HK-2 (cell line): ENCODE measurements around the gene DENND1B.
"Not testable (repeated sequence)": the region's sequence is repeated elsewhere in the genome, so short reads cannot be mapped to it uniquely, and the experiment has no call there.

ENCODE experiments used
- DNase-seq: peaks from one replicate; pipeline ENCODE4 v3.0.0-alpha.2; 2018; ENCODE audit not compliant: unreplicated experiment

The DENND1B gene

GRCh38 chr1:197743578-197743977 is 31.7 kb downstream of the DENND1B start:
- no peak for DNase-seq

GRCh38 chr1:197740992-197741391 is 34.3 kb downstream of the DENND1B start:
- DNase-seq, result no peak

GRCh38 chr1:197738927-197739326 is 36.4 kb downstream of the DENND1B start:
- DNase-seq, result no peak

- no peak for DNase-seq
Measured at GRCh38 chr1:197737916-197738315, 37.4 kb downstream of the DENND1B start.

- DNase-seq, result no peak
Measured at GRCh38 chr1:197736685-197737084, 38.6 kb downstream of the DENND1B start.

DNA sequence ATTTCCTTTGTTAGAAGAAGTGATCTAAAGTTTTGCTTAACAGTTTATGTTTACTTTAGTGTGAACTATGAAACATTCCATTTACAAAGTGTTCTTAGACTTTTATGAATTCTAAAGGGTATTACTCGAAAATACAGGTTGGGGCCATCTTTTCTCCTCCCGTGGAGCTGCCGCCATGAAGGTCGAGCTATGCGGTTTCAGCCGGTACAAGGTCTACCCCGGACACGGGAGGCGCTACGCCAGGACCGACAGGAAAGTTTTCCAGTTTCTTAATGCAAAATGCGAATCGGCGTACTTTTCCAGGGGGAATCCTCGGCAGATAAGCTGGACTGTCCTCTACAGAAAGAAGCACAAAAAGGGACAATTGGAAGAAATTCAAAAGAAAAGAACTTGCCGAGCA is 39.8 kb downstream of the DENND1B start:
- no peak for DNase-seq

- DNase-seq, result no peak
Measured at GRCh38 chr1:197733324-197733723, 42.0 kb downstream of the DENND1B start.

- DNase-seq, result no peak
Measured at GRCh38 chr1:197732187-197732586, 43.1 kb downstream of the DENND1B start.

GRCh38 chr1:197731449-197731848 is 43.8 kb downstream of the DENND1B start:
- no peak for DNase-seq

DNA sequence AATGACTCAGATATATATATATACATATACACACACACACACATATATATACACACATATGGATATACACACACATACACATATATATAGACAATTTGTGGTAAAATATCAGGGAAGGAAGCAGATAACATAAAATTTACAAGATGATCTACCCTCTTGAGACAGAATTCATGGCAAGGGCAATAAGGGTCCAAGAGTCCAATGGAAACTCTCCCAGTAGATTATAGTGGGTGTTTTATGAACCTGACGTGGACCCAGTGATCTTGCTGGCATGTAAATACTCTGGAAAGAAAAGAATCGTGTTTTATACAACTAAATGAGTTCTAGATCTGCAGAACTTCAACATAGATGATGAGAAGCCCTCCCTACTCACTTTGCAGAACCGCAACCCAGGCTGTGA is 49.3 kb downstream of the DENND1B start:
- DNase-seq, result no peak

DNA sequence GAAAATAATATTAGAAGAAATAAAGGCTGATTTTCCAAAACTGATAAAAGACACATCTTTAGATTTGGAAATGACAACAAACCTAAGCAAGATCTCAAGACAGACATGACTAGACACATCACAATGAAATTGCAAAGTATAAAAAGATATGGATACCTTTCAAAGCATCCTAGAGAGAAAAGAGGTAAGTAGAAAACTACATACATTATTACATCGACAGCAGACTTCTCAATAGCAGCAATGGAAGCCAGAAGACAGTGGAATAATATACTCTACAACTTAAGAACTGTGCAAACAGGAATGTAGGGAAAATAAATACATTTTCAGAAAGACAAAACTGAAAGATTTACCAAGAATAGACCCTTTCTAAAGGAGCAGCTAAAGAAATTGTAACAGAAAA is 50.2 kb downstream of the DENND1B start:
- no peak for DNase-seq

DNA sequence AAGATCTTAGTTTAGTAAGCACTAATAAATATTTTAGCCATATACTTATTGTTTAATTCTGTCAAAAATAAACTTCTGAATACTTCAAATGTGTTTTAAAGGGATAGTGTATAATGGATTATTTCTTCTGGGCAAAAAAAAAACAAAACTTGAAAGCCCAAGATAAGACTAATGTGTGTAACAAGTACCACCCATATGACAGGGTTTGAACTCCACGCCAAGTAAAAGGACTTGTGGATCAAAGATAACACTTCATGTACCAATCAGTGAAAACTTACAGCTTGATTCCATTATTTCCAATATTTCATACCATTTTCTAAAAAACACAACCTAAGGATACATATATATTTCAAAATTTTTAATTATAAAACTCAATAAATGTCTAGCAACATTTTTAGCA is 59.5 kb downstream of the DENND1B start:
- DNase-seq, result no peak

- no peak for DNase-seq
Measured at GRCh38 chr1:197706601-197707000, 68.7 kb downstream of the DENND1B start.

DNA sequence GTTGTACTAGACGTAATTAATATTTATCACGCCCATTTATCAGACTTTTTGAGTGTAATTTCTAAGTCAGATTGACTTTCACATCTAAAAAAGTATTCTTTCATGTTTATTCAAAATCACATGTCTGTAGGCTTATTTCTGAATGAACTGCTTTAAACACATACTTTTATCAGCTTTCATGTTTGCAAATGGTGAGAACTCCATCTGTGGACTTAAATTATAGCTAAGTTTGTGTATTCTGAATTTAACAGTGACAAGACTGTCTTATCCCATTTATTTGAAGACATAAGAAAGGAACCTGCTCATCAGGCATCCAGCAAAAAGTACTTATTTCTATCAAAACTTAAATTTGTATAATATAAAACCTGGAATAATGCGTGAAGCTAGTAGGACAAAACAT is 69.3 kb downstream of the DENND1B start:
- DNase-seq, result no peak

DNA sequence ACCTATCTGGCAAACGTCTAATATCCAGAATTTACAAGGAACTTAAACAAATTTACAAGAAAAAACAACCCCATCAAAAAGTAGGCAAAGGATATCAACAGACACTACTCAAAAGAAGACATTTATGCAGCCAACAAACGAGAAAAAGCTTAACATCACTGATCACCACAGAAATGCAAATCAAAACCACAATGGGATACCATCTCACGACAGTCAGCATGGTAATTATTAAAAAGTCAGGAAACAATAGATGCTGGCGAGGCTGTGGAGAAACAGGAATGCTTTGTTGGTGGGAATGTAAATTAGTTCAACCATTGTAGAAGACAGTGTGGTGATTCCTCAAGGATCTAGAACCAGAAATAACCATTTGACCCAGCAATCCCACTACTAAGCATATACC is 74.6 kb downstream of the DENND1B start:
- DNase-seq, result not testable (repeated sequence)

DNA sequence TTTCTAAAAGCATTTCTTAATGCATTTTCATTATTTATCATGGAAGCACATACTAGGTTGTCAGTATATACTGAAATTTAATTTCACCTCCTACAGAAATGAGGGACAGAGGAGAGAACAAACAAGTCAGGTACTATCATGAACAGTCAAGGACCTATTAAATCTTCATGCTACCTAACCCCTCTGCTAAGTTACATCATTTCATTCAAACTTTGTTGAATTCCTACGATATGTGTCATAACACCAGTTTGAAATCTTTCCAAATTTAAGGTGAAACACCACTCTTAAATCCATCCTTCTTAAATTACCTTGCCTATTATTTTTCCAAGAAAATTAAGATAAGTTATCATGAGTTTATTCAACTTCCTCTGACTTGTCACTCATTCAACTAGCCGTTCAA is 78.9 kb downstream of the DENND1B start:
- no peak for DNase-seq

DNA sequence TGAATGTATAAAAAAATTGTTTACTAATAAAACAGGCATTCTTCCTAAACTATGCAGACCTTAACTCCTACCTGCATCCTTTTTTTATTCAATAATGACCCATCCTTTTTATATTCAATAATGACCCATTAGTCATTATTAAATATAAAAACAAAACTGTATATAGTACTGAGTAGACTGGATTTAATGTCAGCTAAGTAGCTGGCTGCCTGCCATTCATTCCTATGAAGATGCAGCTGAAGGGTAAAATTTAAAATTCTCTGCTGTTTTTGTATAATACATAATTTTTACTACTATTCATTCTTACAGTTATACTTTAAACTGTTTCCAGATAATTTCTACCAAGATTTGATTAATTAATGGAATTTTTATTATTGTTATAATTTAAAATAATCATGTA is 79.3 kb downstream of the DENND1B start:
- DNase-seq, result no peak

GRCh38 chr1:197692965-197693364 is 82.3 kb downstream of the DENND1B start:
- DNase-seq, result no peak

DNA sequence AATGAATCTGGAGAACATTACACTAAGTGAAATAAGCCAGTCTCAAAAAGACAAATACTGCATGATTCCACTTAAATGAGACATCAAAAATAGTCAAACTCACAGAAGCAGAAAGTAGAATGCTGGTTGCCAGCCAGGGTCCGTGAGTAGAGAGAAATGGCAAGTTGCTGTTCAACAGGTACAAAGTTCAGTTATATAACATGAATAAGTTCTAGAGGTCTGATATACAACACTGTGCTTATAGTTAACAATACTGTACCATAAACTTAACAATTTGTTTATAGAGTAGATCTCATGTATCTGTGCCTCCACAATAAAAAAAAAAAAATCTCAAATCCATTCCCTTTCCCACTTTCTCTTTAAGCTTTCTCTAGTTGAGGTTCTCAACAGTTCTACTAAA is 83.5 kb downstream of the DENND1B start:
- no peak for DNase-seq

GRCh38 chr1:197690074-197690473 is 85.2 kb downstream of the DENND1B start:
- DNase-seq, result no peak

- no peak for DNase-seq
Measured at GRCh38 chr1:197688233-197688632, 87.0 kb downstream of the DENND1B start.

DNA sequence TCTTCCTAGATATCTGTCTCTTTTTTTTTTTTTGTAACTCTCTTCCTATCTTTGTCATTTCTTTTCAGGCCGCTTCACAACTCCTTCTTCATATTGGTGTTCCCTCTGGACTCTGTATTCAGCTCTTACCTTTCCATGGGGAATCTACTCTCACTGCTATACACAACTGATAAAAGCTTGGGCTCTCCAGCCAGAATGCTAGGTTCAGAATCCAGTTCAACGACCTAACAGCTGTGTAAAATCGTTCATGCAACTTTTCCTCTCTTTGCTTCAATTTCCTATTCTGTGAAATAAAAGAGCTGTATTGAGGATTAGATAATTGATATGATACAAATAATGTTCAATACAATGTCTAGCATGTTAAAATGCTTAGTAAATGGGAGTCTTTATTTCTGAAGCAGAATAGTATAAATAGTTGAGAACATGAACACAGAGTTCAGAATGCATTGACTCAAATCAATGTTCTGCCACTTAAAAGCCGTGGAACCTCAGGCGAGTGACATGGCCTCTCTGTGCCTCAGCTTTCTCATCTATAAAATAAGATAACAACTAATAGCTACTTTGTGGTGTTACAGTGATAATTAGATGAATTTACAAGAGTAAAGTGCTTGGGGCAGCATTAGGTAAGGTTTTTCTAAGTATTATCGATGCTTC is 88.5 kb downstream of the DENND1B start:
- no peak for DNase-seq

DNA sequence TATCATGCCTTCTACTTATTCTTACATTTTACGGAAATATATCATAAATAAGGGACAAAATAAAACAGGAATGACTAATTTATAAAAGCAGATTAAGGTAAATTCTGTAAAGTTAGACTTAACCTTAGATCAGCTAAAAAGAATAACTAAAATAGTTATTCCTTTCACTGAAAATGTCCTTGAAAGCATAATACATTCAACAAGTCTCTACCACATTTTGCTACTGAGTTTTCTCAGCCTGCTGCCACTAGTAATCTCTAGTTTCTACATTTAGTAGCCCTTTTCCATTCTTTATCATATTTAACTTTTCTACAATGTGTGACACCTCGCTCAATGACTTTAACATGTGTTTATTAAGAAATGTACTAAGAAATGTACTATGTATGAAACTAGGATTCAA is 89.0 kb downstream of the DENND1B start:
- DNase-seq, result no peak

GRCh38 chr1:197685785-197686184 is 89.5 kb downstream of the DENND1B start:
- no peak for DNase-seq
